ENCODE measurements around the gene SIPA1L2.

The SIPA1L2 gene

GRCh38 chr1:232625319-232625868, 4.5 kb downstream of the SIPA1L2 start:
- Histone ChIP-seq H3K4me3 (IDR thresholded peaks at IDR 0.05; ENCODE audit: insufficient read depth, low read depth, low read length) (no peak overlapping the region), H3K4me2 (no peak overlapping the region), H3K4me1 (ENCODE audit: low read depth, poor library complexity, severe bottlenecking) (no peaks in the 10 kb centered on the region), H3K27ac (no peak overlapping the region), H3K36me3 (ENCODE audit: insufficient read depth) (no peaks in the 10 kb centered on the region), H3K9ac (no peak overlapping the region), H4K20me1 (ENCODE audit: insufficient read depth) (no peaks in the 10 kb centered on the region), H2AFZ (ENCODE audit: low read depth) (no peak overlapping the region), H3K27me3 (ENCODE audit: insufficient read depth, low read depth) (no peaks in the 10 kb centered on the region), H3K79me2 (ENCODE audit: insufficient read depth, low read depth) (no peaks in the 10 kb centered on the region)
- TF ChIP-seq CTCF (conservative IDR thresholded peaks at IDR 0.05; ENCODE audit: low read depth, low read length): no peak

GRCh38 chr1:232624546-232625281, 5.2 kb downstream of the SIPA1L2 start:
- H4K20me1 ChIP-seq (ENCODE audit: insufficient read depth): no peaks in the 10 kb centered on the region
- H3K79me2 ChIP-seq (ENCODE audit: insufficient read depth, low read depth): no peaks in the 10 kb centered on the region
- H2AFZ ChIP-seq (ENCODE audit: low read depth): no peak overlapping the region
- H3K27me3 ChIP-seq (ENCODE audit: insufficient read depth, low read depth): no peaks in the 10 kb centered on the region
- no peak for TF ChIP-seq CTCF (conservative IDR thresholded peaks at IDR 0.05; ENCODE audit: low read depth, low read length)
- no peak overlapping the region for H3K4me3 ChIP-seq (IDR thresholded peaks at IDR 0.05; ENCODE audit: insufficient read depth, low read depth, low read length)
- no peaks in the 10 kb centered on the region for H3K36me3 ChIP-seq (ENCODE audit: insufficient read depth)
- H3K9ac ChIP-seq: no peak overlapping the region
- H3K27ac ChIP-seq: no peak overlapping the region
- H3K4me1 ChIP-seq (ENCODE audit: low read depth, poor library complexity, severe bottlenecking): no peaks in the 10 kb centered on the region
- H3K4me2 ChIP-seq: no peak overlapping the region

GRCh38 chr1:232622981-232623380, 7.0 kb downstream of the SIPA1L2 start:
- no peaks in the 10 kb centered on the region for H4K20me1 ChIP-seq (ENCODE audit: insufficient read depth)
- no peaks in the 10 kb centered on the region for H3K36me3 ChIP-seq (ENCODE audit: insufficient read depth)
- no peaks in the 10 kb centered on the region for H3K27me3 ChIP-seq (ENCODE audit: insufficient read depth, low read depth)
- H3K9ac ChIP-seq: no peak overlapping the region
- H2AFZ ChIP-seq (ENCODE audit: low read depth): no peak overlapping the region
- no peak overlapping the region for H3K4me3 ChIP-seq (IDR thresholded peaks at IDR 0.05; ENCODE audit: insufficient read depth, low read depth, low read length)
- no peaks in the 10 kb centered on the region for H3K4me1 ChIP-seq (ENCODE audit: low read depth, poor library complexity, severe bottlenecking)
- no peak overlapping the region for H3K27ac ChIP-seq
- TF ChIP-seq CTCF (conservative IDR thresholded peaks at IDR 0.05; ENCODE audit: low read depth, low read length): no peak
- no peaks in the 10 kb centered on the region for H3K79me2 ChIP-seq (ENCODE audit: insufficient read depth, low read depth)
- no peak overlapping the region for H3K4me2 ChIP-seq

GRCh38 chr1:232622378-232622777, 7.6 kb downstream of the SIPA1L2 start:
- Histone ChIP-seq H3K27ac (no peak overlapping the region), H3K79me2 (ENCODE audit: insufficient read depth, low read depth) (no peaks in the 10 kb centered on the region), H3K27me3 (ENCODE audit: insufficient read depth, low read depth) (no peaks in the 10 kb centered on the region), H3K4me2 (no peak overlapping the region), H4K20me1 (ENCODE audit: insufficient read depth) (no peaks in the 10 kb centered on the region), H3K9ac (no peak overlapping the region), H2AFZ (ENCODE audit: low read depth) (no peak overlapping the region), H3K36me3 (ENCODE audit: insufficient read depth) (no peaks in the 10 kb centered on the region), H3K4me1 (ENCODE audit: low read depth, poor library complexity, severe bottlenecking) (no peaks in the 10 kb centered on the region), H3K4me3 (IDR thresholded peaks at IDR 0.05; ENCODE audit: insufficient read depth, low read depth, low read length) (no peak overlapping the region)
- TF ChIP-seq CTCF (conservative IDR thresholded peaks at IDR 0.05; ENCODE audit: low read depth, low read length): no peak

All from KMS-11 (cell line).